OCI-LY7 (cell line): ENCODE measurements around the gene PLEKHF1.

Experiments
- EZH2phosphoT487 ChIP-seq: fragments of 200-600 bp; sonication (generic); IDR thresholded peaks from 2 replicates; pipeline ENCODE4 v1.6.1; 2018; ENCODE audit warnings: low read depth, borderline replicate concordance, mild to moderate bottlenecking, mixed run types, antibody characterized with exemption, low read length, moderate library complexity, mixed read lengths
- TF ChIP-seq, protein P1 (sequence below): fragments of 200-600 bp; sonication (generic); conservative IDR thresholded peaks from 2 replicates; pipeline ENCODE4 v1.5.1; 2014; ENCODE audit warnings: mild to moderate bottlenecking, antibody characterized with exemption, low read length, moderate library complexity, mixed read lengths

DNA sequence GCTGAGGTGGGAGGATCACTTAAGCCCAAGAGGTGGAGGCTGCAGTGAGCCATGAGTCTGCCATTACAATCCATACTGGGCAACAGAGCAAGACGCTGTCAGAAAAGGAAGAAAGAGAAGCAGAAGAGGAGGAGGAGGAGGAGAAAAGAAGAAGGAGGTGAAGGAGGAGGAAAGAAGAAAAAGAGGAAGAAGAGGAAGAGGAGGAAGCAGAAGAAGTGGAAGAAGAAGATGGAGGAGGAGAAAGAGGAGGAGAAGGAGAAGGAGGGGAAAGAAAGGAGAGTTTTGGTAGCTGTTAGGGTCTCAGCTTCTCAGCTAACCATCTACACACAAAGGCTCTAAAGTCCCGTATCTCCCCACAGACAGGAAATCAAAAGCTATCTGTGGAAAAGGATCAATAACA is 23.7 kb upstream of the PLEKHF1 start:
- TF ChIP-seq, protein P1, sequence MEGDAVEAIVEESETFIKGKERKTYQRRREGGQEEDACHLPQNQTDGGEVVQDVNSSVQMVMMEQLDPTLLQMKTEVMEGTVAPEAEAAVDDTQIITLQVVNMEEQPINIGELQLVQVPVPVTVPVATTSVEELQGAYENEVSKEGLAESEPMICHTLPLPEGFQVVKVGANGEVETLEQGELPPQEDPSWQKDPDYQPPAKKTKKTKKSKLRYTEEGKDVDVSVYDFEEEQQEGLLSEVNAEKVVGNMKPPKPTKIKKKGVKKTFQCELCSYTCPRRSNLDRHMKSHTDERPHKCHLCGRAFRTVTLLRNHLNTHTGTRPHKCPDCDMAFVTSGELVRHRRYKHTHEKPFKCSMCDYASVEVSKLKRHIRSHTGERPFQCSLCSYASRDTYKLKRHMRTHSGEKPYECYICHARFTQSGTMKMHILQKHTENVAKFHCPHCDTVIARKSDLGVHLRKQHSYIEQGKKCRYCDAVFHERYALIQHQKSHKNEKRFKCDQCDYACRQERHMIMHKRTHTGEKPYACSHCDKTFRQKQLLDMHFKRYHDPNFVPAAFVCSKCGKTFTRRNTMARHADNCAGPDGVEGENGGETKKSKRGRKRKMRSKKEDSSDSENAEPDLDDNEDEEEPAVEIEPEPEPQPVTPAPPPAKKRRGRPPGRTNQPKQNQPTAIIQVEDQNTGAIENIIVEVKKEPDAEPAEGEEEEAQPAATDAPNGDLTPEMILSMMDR = no peak
- no peak for TF ChIP-seq EZH2phosphoT487
